ENCODE results near the gene CNGB1. TPM values are rescaled to one million over a fixed set of nuclear protein-coding genes. Genes with fewer than 3 reads are reported as not detected.
"Not testable (repeated sequence)": the region's sequence is repeated elsewhere in the genome, so short reads cannot be mapped to it uniquely, and the experiment has no call there.

The CNGB1 gene
- total RNA-seq, 2 experiments from 2014 or later = not detected

- intact Hi-C loops (cut with micrococcal nuclease) = no loop called here
- Mint-ChIP-seq H3K36me3 (ENCODE audit: low read depth) (no peaks in the 10 kb centered on the region), H3K27ac (no peak overlapping the region), H3K4me3 (no peak overlapping the region), H3K27me3 (peaks cover 12% of the 10 kb centered on the region), H3K4me1 (ENCODE audit: low read depth) (no peaks in the 10 kb centered on the region), H3K9me3 (no peaks in the 10 kb centered on the region)
- ChIA-PET POLR2A (interaction anchor here (1.0 kb wide), 1 partner anchor 45 kb away, joined by 3 read pairs; no protein-coding TSS in a partner anchor), CTCF (interaction anchor here (0.8 to 1.0 kb wide), 3 partner anchors 26 to 107 kb away, joined by 3 to 5 read pairs (median 3); no protein-coding TSS in a partner anchor)
- TF ChIP-seq CTCF (IDR thresholded peaks at IDR 0.05) = no peak
- no peak for ATAC-seq
- DNase-seq = no peak
Measured at GRCh38 chr16:57863434-57864160, 107.3 kb downstream of the CNGB1 start.

- DNase-seq = no peak
- Mint-ChIP-seq H3K4me1 (ENCODE audit: low read depth) (no peaks in the 10 kb centered on the region), H3K9me3 (no peaks in the 10 kb centered on the region), H3K36me3 (ENCODE audit: low read depth) (no peaks in the 10 kb centered on the region), H3K4me3 (no peak overlapping the region), H3K27ac (no peak overlapping the region), H3K27me3 (peaks cover 12% of the 10 kb centered on the region)
- no peak for TF ChIP-seq CTCF (IDR thresholded peaks at IDR 0.05)
- ChIA-PET POLR2A (interaction anchor here (1.0 kb wide), 1 partner anchor 44 kb away, joined by 3 read pairs; no protein-coding TSS in a partner anchor), CTCF (interaction anchor here (0.8 to 1.3 kb wide), 4 partner anchors 27 to 106 kb away, joined by 3 to 5 read pairs (median 3); no protein-coding TSS in a partner anchor)
- intact Hi-C loops (cut with micrococcal nuclease) = no loop called here
- no peak for ATAC-seq
Measured at GRCh38 chr16:57862698-57863433, 108.1 kb downstream of the CNGB1 start.

- ChIA-PET POLR2A (no interaction called here), CTCF (interaction anchor here (1.2 to 1.4 kb wide), 3 partner anchors 10 to 283 kb away, joined by 3 read pairs; no protein-coding TSS in a partner anchor)
- Mint-ChIP-seq H3K36me3 (ENCODE audit: low read depth) (no peaks in the 10 kb centered on the region), H3K4me1 (ENCODE audit: low read depth) (no peaks in the 10 kb centered on the region), H3K4me3 (no peak overlapping the region), H3K9me3 (no peaks in the 10 kb centered on the region), H3K27ac (no peak overlapping the region), H3K27me3 (peaks cover 13% of the 10 kb centered on the region)
- intact Hi-C loops (cut with micrococcal nuclease) = no loop called here
- ATAC-seq = no peak
- no peak for TF ChIP-seq CTCF (IDR thresholded peaks at IDR 0.05)
- DNase-seq = peak; percentile 11
Measured at GRCh38 chr16:57859331-57859730, 111.6 kb downstream of the CNGB1 start.

GRCh38 chr16:57858635-57859034, 112.3 kb downstream of the CNGB1 start:
- ChIA-PET CTCF (interaction anchor here (1.2 to 1.4 kb wide), 3 partner anchors 10 to 282 kb away, joined by 3 read pairs; no protein-coding TSS in a partner anchor), POLR2A (interaction anchor here (1.0 kb wide), 1 partner anchor 101 kb away, joined by 3 read pairs; no protein-coding TSS in a partner anchor)
- intact Hi-C loops (cut with micrococcal nuclease) = no loop called here
- Mint-ChIP-seq H3K9me3 (no peaks in the 10 kb centered on the region), H3K27me3 (peaks cover 13% of the 10 kb centered on the region), H3K27ac (no peak overlapping the region), H3K4me3 (no peak overlapping the region), H3K4me1 (ENCODE audit: low read depth) (no peaks in the 10 kb centered on the region), H3K36me3 (ENCODE audit: low read depth) (no peaks in the 10 kb centered on the region)
- no peak for ATAC-seq
- DNase-seq = no peak
- no peak for TF ChIP-seq CTCF (IDR thresholded peaks at IDR 0.05)

- H3K36me3 Mint-ChIP-seq (ENCODE audit: low read depth); intact Hi-C loops (cut with micrococcal nuclease); DNase-seq; H3K4me1 Mint-ChIP-seq (ENCODE audit: low read depth); H3K4me3 Mint-ChIP-seq; H3K27ac Mint-ChIP-seq; H3K9me3 Mint-ChIP-seq; ATAC-seq: not testable (repeated sequence)
- ChIA-PET POLR2A (interaction anchor here (1.0 kb wide), 1 partner anchor 102 kb away, joined by 3 read pairs; no protein-coding TSS in a partner anchor), CTCF (interaction anchor here (1.2 to 1.4 kb wide), 2 partner anchors 9 to 87 kb away, joined by 3 read pairs; no protein-coding TSS in a partner anchor)
- peaks cover 10% of the 10 kb centered on the region for H3K27me3 Mint-ChIP-seq
Measured at GRCh38 chr16:57857991-57858390, 112.9 kb downstream of the CNGB1 start.
